Measurements from ENCODE around the gene EFHD1. TPM values are rescaled to one million over a fixed set of nuclear protein-coding genes. Genes with fewer than 3 reads are reported as not detected.

The EFHD1 gene
- total RNA-seq, 1 donor from 2014 or later = 1.6 TPM

DNA sequence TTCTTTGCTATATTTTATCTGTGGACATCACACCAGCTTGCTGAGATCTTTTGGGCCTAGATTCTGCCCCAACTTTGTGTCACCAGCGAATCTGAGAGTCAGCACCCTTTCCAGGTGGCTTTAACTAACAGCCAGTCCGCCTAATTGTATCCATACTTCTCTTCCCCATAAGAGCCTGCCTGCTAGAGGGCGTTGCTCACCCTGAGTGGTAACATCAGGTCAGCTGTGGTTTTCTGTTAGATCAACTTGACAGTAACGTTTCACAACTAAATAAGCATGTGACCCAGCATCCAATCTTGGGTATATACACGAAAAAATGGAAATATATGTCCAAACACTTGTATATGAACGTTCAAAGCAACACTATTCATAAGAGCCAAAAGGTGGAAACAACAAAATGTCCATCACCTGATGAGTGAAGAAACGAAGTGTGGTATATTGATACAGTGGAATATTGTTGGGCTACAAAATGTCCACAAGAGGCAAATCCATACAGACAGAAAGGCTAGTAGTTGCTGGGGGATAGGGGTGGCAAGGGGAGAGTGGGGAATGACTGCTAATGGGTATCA is 24.9 kb downstream of the EFHD1 start:
- H3K9me3 Mint-ChIP-seq (ENCODE audit: unreplicated experiment) = no peaks in the 10 kb centered on the region
- peaks cover 2% of the 10 kb centered on the region for H3K27me3 Mint-ChIP-seq (ENCODE audit: unreplicated experiment)
- no peaks in the 10 kb centered on the region for H3K4me1 Mint-ChIP-seq (ENCODE audit: unreplicated experiment)
- TF ChIP-seq, protein P1, sequence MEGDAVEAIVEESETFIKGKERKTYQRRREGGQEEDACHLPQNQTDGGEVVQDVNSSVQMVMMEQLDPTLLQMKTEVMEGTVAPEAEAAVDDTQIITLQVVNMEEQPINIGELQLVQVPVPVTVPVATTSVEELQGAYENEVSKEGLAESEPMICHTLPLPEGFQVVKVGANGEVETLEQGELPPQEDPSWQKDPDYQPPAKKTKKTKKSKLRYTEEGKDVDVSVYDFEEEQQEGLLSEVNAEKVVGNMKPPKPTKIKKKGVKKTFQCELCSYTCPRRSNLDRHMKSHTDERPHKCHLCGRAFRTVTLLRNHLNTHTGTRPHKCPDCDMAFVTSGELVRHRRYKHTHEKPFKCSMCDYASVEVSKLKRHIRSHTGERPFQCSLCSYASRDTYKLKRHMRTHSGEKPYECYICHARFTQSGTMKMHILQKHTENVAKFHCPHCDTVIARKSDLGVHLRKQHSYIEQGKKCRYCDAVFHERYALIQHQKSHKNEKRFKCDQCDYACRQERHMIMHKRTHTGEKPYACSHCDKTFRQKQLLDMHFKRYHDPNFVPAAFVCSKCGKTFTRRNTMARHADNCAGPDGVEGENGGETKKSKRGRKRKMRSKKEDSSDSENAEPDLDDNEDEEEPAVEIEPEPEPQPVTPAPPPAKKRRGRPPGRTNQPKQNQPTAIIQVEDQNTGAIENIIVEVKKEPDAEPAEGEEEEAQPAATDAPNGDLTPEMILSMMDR (IDR thresholded peaks at IDR 0.05; ENCODE audit: unreplicated experiment) = no peak
- no peak for DNase-seq (ENCODE audit: low spot score)
- H3K36me3 Mint-ChIP-seq (ENCODE audit: low read depth, unreplicated experiment) = no peaks in the 10 kb centered on the region
- H3K27ac Mint-ChIP-seq (ENCODE audit: unreplicated experiment) = no peak overlapping the region
- no peak overlapping the region for H3K4me3 Mint-ChIP-seq (ENCODE audit: unreplicated experiment)

DNA sequence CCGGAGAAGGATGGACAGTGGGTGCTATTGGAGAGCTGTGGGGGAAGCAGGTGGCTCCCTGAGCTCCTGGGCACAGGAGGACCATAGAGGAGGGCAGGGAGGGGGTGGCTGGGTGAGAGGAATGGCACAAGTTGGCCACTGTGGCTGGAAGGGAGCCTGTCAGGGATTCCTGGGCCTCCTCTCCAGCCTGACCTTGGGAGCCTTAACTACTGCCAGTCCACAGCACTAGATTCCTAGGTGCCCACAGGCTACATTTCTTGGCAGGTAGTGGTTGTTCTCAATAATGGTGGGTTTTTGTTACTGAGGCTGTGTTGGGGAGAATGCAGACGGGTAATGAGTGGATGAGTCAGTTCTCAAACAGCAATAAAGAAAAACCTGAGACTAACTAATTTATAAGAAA is 26.0 kb downstream of the EFHD1 start:
- TF ChIP-seq, protein P1 (IDR thresholded peaks at IDR 0.05; ENCODE audit: unreplicated experiment) = no peak
- no peaks in the 10 kb centered on the region for H3K9me3 Mint-ChIP-seq (ENCODE audit: unreplicated experiment)
- H3K4me1 Mint-ChIP-seq (ENCODE audit: unreplicated experiment) = no peaks in the 10 kb centered on the region
- H3K27ac Mint-ChIP-seq (ENCODE audit: unreplicated experiment) = no peak overlapping the region
- no peak for DNase-seq (ENCODE audit: low spot score)
- H3K27me3 Mint-ChIP-seq (ENCODE audit: unreplicated experiment) = peaks cover 2% of the 10 kb centered on the region
- H3K4me3 Mint-ChIP-seq (ENCODE audit: unreplicated experiment) = no peak overlapping the region
- H3K36me3 Mint-ChIP-seq (ENCODE audit: low read depth, unreplicated experiment) = no peaks in the 10 kb centered on the region

DNA sequence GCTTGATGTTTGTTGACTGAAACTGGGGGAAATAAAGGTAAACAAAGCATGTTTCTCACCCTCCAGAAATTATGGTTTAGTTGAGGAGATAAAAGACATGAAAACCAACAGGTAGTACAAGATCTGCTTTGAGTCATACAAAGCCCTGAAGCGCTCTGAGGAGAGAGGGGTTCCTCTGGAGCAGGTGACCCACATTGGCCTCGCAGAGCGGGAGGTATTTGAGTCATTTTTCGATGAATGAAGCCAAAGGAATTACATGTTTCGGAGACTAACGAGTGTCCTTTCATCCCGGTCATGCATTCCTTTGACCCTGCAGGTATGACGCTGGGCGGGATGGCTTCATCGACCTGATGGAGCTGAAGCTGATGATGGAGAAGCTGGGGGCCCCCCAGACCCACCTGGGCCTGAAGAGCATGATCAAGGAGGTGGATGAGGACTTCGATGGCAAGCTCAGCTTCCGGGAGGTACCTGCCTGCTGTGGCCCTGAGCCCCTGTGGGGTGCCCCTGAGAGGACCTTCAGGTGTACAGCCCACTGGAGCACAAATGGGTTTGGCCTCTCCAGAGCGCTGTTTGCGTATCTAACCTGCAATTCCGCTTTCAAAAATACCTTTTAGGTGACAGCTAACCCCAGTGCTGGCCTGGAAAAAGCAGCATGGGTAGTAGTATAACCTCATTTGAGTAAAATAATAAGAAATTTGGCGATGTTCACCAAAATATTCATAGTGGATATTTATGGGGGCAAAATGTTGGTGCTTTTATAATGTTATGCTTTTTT is 29.3 kb downstream of the EFHD1 start:
- H3K27me3 Mint-ChIP-seq (ENCODE audit: unreplicated experiment) = peaks cover 2% of the 10 kb centered on the region
- H3K9me3 Mint-ChIP-seq (ENCODE audit: unreplicated experiment) = no peaks in the 10 kb centered on the region

DNA sequence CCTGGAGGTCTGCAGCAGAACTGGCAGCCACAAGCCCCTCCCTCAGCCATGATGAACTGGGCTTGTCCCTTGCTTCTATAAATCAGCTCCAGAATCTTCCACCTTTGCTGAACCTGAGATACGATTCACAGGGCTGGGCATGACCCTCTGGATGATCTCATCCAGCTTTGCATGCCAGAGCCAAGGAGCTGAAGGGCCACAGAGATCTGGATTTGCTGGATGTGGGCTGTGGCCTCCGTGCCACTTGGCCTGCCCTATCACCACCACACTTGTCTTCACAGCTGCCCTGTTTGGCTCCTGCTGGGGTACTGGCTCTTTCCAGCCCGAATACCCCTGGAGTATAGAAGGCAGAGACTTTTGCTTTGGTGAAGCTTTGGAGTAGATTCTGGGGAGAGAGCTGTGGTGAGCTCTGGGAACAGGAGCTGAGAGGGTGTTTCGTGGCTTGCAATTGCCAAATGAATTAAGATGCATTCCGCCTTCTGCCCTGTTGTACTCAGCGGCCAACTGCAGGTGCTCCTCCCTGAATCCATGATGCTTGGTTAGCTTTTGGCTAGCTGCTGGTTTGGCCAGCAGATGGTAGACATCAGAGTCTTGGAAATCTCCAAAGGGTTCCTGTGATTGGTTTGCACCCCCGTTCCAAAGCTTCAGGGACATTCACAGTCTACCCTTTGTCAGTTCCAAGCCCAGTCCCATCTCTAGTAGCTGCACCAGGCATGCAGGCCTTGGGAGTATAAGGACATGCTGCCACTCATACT is 32.8 kb downstream of the EFHD1 start:
- H3K9me3 Mint-ChIP-seq (ENCODE audit: unreplicated experiment) = no peaks in the 10 kb centered on the region
- H3K27ac Mint-ChIP-seq (ENCODE audit: unreplicated experiment) = no peak overlapping the region
- H3K4me3 Mint-ChIP-seq (ENCODE audit: unreplicated experiment) = no peak overlapping the region
- TF ChIP-seq, protein P1 (IDR thresholded peaks at IDR 0.05; ENCODE audit: unreplicated experiment) = no peak
- H3K27me3 Mint-ChIP-seq (ENCODE audit: unreplicated experiment) = no peaks in the 10 kb centered on the region
- DNase-seq (ENCODE audit: low spot score) = no peak
- no peaks in the 10 kb centered on the region for H3K36me3 Mint-ChIP-seq (ENCODE audit: low read depth, unreplicated experiment)
- no peaks in the 10 kb centered on the region for H3K4me1 Mint-ChIP-seq (ENCODE audit: unreplicated experiment)

More for the DNA sequence above, 29.3 kb downstream of the EFHD1 start:
- Mint-ChIP-seq H3K36me3 (ENCODE audit: low read depth, unreplicated experiment) (no peaks in the 10 kb centered on the region), H3K4me1 (ENCODE audit: unreplicated experiment) (no peaks in the 10 kb centered on the region), H3K27ac (ENCODE audit: unreplicated experiment) (no peak overlapping the region), H3K4me3 (ENCODE audit: unreplicated experiment) (no peak overlapping the region)
- no peak for DNase-seq (ENCODE audit: low spot score)
- TF ChIP-seq, protein P1 (IDR thresholded peaks at IDR 0.05; ENCODE audit: unreplicated experiment) = no peak
